GM12874 (cell line): ENCODE measurements around the gene SPATS1.

ENCODE experiments used
- TF ChIP-seq, protein P1 (sequence below): IDR thresholded peaks from 2 replicates; pipeline ENCODE4 v1.5.1; 2011; ENCODE audit warnings: low read depth, mild to moderate bottlenecking, control low read depth, low read length, moderate library complexity; ENCODE audit not compliant: insufficient read depth

Gene SPATS1

DNA sequence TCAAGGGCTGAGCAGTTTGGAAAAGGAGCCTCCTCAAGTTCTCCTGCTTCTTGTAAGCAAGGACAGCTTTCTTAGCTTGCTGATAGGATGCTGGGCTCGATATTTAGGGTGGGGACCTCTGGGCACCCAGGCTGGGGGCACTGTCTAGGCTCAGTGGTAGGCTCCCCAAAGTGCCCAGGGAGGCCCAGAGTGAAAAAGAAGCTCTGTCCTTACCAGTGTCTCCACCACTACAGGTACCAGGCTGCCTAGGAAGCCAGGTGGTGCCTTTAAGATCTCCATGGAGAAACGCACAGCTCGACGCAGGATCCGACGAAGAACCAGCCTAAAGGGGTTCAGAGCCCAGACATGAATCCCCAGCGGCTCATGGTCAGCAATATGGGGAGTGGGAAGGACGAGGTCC, 35.7 kb upstream of the SPATS1 start:
- TF ChIP-seq, protein P1, sequence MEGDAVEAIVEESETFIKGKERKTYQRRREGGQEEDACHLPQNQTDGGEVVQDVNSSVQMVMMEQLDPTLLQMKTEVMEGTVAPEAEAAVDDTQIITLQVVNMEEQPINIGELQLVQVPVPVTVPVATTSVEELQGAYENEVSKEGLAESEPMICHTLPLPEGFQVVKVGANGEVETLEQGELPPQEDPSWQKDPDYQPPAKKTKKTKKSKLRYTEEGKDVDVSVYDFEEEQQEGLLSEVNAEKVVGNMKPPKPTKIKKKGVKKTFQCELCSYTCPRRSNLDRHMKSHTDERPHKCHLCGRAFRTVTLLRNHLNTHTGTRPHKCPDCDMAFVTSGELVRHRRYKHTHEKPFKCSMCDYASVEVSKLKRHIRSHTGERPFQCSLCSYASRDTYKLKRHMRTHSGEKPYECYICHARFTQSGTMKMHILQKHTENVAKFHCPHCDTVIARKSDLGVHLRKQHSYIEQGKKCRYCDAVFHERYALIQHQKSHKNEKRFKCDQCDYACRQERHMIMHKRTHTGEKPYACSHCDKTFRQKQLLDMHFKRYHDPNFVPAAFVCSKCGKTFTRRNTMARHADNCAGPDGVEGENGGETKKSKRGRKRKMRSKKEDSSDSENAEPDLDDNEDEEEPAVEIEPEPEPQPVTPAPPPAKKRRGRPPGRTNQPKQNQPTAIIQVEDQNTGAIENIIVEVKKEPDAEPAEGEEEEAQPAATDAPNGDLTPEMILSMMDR = no peak

DNA sequence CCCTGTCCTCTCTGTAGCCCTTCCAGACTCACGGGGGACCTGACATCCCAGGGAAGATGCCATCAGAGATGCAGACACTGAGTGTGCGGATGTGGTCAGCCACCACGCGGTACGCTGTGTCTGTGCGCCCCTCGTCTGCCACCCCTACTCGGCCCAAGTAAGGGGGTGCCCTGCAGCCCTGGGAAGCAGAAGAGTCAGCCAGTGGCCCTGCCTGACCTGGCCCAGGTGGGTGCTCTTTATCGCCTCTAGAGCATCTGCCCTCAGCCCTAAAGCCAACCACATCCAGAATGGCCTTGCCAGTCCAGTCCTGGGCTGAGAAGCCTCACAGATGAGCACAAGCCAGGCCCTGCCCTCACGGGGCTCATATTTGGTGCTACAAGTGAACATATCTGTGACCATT, 35.2 kb upstream of the SPATS1 start:
- TF ChIP-seq, protein P1 = no peak

DNA sequence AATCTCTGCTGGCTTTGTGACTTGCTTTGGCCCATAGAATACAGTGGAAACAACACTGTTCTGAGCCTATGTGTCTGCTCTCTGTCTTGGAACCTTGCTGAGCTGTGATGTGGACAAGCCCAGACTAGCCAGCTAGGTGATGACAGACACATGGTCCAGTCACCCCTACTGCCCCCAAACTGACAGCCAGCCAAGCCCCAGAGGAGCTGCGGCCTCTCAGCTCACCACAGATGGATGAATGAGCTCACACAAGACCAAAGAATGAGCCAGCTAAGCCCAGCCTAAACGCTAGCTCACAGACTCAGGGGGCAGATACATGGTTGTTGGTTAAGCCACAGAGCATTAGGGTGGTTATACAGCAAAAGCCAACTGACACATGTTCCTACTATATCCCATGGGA, 33.4 kb upstream of the SPATS1 start:
- TF ChIP-seq, protein P1 = no peak

DNA sequence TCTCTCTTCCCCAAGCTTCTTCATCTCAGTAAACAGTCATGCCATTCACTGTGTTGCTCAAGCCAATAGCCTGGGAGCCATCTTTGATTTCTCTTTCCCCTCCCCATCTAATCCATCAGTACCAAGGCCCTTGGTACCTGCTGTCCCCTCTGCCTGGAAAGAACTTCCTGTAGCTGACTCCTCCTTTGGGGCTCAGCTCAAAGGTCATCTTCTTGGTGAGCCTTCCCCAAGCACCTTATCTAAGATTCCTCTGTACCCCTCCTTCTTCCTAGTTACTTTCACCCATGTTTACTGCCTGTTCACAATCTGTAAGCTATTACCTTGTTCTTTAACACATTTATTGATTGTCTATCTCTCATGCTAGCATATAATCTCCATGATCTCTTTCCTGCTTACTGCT, 32.8 kb upstream of the SPATS1 start:
- TF ChIP-seq, protein P1 = no peak

DNA sequence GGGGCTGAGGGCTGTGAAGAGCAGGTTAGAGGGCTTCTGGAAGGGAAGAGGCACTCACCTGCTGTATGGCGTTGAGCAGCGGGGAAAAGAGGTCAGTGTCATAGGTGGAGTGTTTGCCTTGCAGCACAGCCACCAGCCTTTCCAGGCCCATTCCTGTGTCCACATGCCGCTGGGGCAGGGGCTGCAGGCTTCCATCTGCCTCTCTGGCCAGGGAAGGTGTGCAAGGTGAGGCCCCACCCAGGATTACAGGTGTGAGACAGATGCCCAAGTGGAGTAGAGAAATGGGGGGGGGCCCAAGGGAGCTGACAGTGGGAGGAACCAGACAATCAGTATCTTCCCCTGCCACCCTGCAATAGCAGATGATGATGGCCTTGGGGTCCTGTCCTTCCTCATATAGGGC, 32.2 kb upstream of the SPATS1 start:
- TF ChIP-seq, protein P1 = no peak

DNA sequence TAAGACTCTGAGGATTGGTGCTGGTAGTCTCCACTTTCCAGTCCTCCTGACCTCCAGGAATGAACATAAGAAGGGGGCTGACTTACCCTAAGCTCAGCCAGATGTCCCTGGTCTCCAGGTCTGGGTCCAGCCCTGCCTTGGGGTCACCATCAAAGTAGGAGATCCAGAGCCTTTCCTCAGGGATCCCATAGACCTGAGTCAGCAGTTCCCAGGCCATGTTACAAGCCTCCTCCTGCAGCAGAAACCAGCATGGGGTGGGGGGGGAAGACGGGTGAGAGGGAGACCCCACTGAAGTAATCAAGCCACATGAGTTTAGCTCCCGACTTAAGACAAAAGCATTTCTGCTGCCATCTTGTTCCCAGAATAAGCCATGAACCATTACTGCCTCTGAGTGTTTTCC, 31.1 kb upstream of the SPATS1 start:
- TF ChIP-seq, protein P1 = no peak

DNA sequence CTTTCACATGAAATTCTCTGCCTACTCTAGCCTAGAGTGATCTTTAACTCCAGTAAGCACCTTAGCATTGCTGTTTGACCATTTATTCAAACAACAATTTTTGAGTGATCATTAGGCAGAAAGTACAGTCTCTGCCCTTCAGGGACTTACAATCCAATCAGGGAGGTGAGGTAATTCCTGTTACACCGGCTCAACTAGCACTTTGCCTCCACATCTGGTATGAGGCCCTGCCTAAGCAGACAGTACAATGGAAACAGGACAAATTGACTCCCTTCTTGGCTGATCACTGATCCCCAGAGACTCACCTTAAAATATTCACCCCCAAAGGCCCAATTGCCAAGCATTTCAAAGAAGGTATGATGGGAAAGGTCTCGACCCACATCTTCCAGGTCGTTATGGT, 30.7 kb upstream of the SPATS1 start:
- TF ChIP-seq, protein P1 = no peak
